OCI-LY3 (cell line): ENCODE data around the gene NLN.
A peak's percentile ranks its signal among the peaks of the same experiment; 100 is the strongest.
"Not testable (repeated sequence)": the region's sequence is repeated elsewhere in the genome, so short reads cannot be mapped to it uniquely, and the experiment has no call there.

Experiments
- H2AFZ ChIP-seq: fragments of 200-600, 300-600 bp; shearing (Covaris generic); 2 replicates; pipeline ENCODE4 v1.6.0; 2014; ENCODE audit warnings: antibody characterized with exemption, low read depth, low read length
- H3K27ac ChIP-seq: fragments of 200-600, 300-600 bp; sonication (generic); 2 replicates; pipeline ENCODE4 v1.5.1; 2014; ENCODE audit warnings: mild to moderate bottlenecking, low read length, moderate library complexity, mixed read lengths
- H3K27me3 ChIP-seq: fragments of 200-600, 300-600 bp; sonication (generic); 2 replicates; pipeline ENCODE4 v1.6.1; 2014; ENCODE audit warnings: low read depth, low read length, mixed read lengths
- H3K36me3 ChIP-seq: fragments of 200-600, 300-600 bp; sonication (generic); replicated peaks from 2 replicates; pipeline ENCODE3; 2014; ENCODE audit warnings: low read depth, low read length, mixed read lengths
- H3K4me1 ChIP-seq: fragments of 300-600, 200-600 bp; sonication (generic); 2 replicates; pipeline ENCODE4 v1.6.1; 2014; ENCODE audit warnings: low read length, mixed read lengths
- H3K4me2 ChIP-seq: fragments of 200-600, 300-600 bp; sonication (generic); 2 replicates; pipeline ENCODE4 v1.6.1; 2014; ENCODE audit warnings: low read length, mixed read lengths
- H3K4me3 ChIP-seq: fragments of 300-600, 200-600 bp; sonication (generic); 2 replicates; pipeline ENCODE4 v1.5.1; 2014; ENCODE audit warnings: antibody characterized with exemption, mild to moderate bottlenecking, low read length, moderate library complexity
- H3K79me2 ChIP-seq: fragments of 300-600, 200-600 bp; shearing (Covaris generic); 2 replicates; pipeline ENCODE4 v1.6.1; 2014; ENCODE audit warnings: mild to moderate bottlenecking, low read length, mixed read lengths
- H3K9ac ChIP-seq: fragments of 300-600, 200-600 bp; shearing (Covaris generic); 2 replicates; pipeline ENCODE4 v1.6.0; 2014; ENCODE audit warnings: mild to moderate bottlenecking, low read length, moderate library complexity
- H3K9me3 ChIP-seq: fragments of 200-600, 300-600 bp; shearing (Covaris generic); 2 replicates; pipeline ENCODE4 v1.6.1; 2014; ENCODE audit warnings: low read length, mixed read lengths; ENCODE audit not compliant: insufficient read depth
- H4K20me1 ChIP-seq: fragments of 200-600, 300-600 bp; sonication (generic); 2 replicates; pipeline ENCODE4 v1.6.1; 2016; ENCODE audit warnings: low read length, mixed read lengths; ENCODE audit not compliant: insufficient read depth
- CTCF ChIP-seq: fragments of 200-600, 300-600 bp; sonication (generic); IDR thresholded peaks from 2 replicates; pipeline ENCODE4 v1.5.1; 2014; ENCODE audit warnings: antibody characterized with exemption, low read length, low read depth
- EZH2phosphoT487 ChIP-seq: fragments of 200-600 bp; shearing (Covaris generic); IDR thresholded peaks from 2 replicates; pipeline ENCODE4 v1.6.1; 2018; ENCODE audit warnings: antibody characterized with exemption, mixed run types, low read depth

NLN gene

GRCh38 chr5:65730910-65731309 is 8.9 kb downstream of the NLN start:
- peaks cover 16% of the 10 kb centered on the region for H3K4me1 ChIP-seq
- H3K4me2 ChIP-seq: no peak overlapping the region
- no peaks in the 10 kb centered on the region for H3K36me3 ChIP-seq
- H3K27ac ChIP-seq: no peak overlapping the region
- H3K27me3 ChIP-seq: no peaks in the 10 kb centered on the region
- no peaks in the 10 kb centered on the region for H3K9me3 ChIP-seq
- peaks cover 47% of the 10 kb centered on the region for H3K79me2 ChIP-seq
- H3K4me3 ChIP-seq: no peak overlapping the region
- no peaks in the 10 kb centered on the region for H4K20me1 ChIP-seq
- TF ChIP-seq EZH2phosphoT487: no peak
- TF ChIP-seq CTCF: no peak
- no peak overlapping the region for H2AFZ ChIP-seq
- no peak overlapping the region for H3K9ac ChIP-seq

- H3K4me3 ChIP-seq, H3K9ac ChIP-seq, H3K9me3 ChIP-seq, H2AFZ ChIP-seq, H3K27ac ChIP-seq, H4K20me1 ChIP-seq, H3K4me2 ChIP-seq, H3K36me3 ChIP-seq, H3K27me3 ChIP-seq: not testable (repeated sequence)
- Histone ChIP-seq H3K4me1 (peaks cover 16% of the 10 kb centered on the region), H3K79me2 (peaks cover 47% of the 10 kb centered on the region)
Observed at GRCh38 chr5:65732046-65732445, 10.0 kb downstream of the NLN start.

GRCh38 chr5:65734196-65734775 is 12.3 kb downstream of the NLN start:
- H3K79me2 ChIP-seq: peaks cover 43% of the 10 kb centered on the region
- H3K4me2 ChIP-seq: peak overlapping the region; percentile 25; the same call in 1 of the 2 replicates
- not testable (repeated sequence) for H3K9ac ChIP-seq

GRCh38 chr5:65734921-65735320 is 12.9 kb downstream of the NLN start:
- Histone ChIP-seq H3K4me2 (peak overlapping the region; percentile 25; the same call in 1 of the 2 replicates), H3K9ac (no peak overlapping the region), H3K27ac (peak overlapping the region; percentile 36; the same call in 1 of the 2 replicates), H3K4me3 (no peak overlapping the region), H4K20me1 (no peaks in the 10 kb centered on the region), H3K9me3 (no peaks in the 10 kb centered on the region), H3K79me2 (peaks cover 47% of the 10 kb centered on the region), H3K27me3 (no peaks in the 10 kb centered on the region), H3K36me3 (peaks cover 4% of the 10 kb centered on the region), H3K4me1 (peaks cover 20% of the 10 kb centered on the region), H2AFZ (no peak overlapping the region)
- no peak for TF ChIP-seq EZH2phosphoT487
- no peak for TF ChIP-seq CTCF

More at GRCh38 chr5:65734196-65734775, 12.3 kb downstream of the NLN start:
- H3K4me1 ChIP-seq: peaks cover 16% of the 10 kb centered on the region
- not testable (repeated sequence) for H3K27me3 ChIP-seq, H3K4me3 ChIP-seq, H4K20me1 ChIP-seq, H2AFZ ChIP-seq, H3K36me3 ChIP-seq, H3K9me3 ChIP-seq
- H3K27ac ChIP-seq: peak overlapping the region; percentile 36; the same call in 1 of the 2 replicates

- Histone ChIP-seq H3K27me3 (no peaks in the 10 kb centered on the region), H3K4me1 (peaks cover 27% of the 10 kb centered on the region), H4K20me1 (no peaks in the 10 kb centered on the region), H2AFZ (no peak overlapping the region), H3K27ac (no peak overlapping the region), H3K4me3 (no peak overlapping the region), H3K36me3 (peaks cover 4% of the 10 kb centered on the region), H3K9ac (no peak overlapping the region), H3K9me3 (no peaks in the 10 kb centered on the region), H3K4me2 (no peak overlapping the region), H3K79me2 (peaks cover 48% of the 10 kb centered on the region)
- TF ChIP-seq CTCF (no peak), EZH2phosphoT487 (no peak)
Observed at GRCh38 chr5:65736011-65736410, 14.0 kb downstream of the NLN start.
